Inflammatory macrophage treated with lipopolysaccharide for 4 hours (primary cell): ENCODE data around the gene KDELR3.
A peak's percentile ranks its signal among the peaks of the same experiment; 100 is the strongest.

Source experiments
- DNase-seq: peaks from one replicate; pipeline ENCODE4 v3.0.0-alpha.2; 2020

KDELR3 gene

DNA sequence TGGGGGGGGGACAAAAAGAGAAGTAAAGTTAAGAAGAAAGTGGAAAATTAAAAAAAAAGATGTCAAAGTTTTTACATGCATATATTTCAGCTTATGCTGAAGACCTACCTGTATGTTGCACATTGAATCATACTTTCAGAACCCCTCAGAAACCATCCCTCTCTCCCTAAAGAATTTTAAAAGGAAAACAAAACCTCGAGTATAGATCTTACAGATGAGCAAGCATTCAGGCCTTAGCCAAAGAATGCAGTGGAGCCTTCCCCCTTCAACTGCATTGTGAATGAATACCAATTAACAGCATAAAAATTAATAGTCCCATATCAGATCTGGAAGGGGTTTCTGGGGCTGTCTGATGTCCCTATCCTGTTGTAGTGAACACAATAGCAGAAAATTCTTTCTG is 16.3 kb downstream of the KDELR3 start:
- DNase-seq, result no peak

DNA sequence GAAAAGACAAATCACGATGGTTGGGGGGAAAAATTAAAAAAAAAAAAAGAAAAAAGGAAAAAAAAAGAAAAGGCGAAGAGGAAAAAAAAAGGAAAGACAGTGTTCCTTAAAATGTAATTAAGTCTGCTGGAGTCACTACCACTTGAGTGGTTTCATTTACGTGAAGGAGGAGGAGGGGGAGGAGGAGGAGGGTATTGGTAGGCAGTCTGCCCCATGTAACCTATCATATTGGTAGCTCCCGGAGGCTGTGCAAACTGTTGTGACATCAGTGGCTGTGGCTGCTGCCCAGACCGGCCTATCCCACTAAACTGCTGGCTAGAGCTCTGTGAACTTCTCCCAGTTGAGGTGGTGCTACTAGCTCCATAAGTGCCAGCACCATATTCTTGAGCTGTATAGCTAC is 17.9 kb downstream of the KDELR3 start:
- peak; percentile 24 for DNase-seq

GRCh38 chr22:38487946-38488345 is 20.1 kb downstream of the KDELR3 start:
- DNase-seq, result no peak

DNA sequence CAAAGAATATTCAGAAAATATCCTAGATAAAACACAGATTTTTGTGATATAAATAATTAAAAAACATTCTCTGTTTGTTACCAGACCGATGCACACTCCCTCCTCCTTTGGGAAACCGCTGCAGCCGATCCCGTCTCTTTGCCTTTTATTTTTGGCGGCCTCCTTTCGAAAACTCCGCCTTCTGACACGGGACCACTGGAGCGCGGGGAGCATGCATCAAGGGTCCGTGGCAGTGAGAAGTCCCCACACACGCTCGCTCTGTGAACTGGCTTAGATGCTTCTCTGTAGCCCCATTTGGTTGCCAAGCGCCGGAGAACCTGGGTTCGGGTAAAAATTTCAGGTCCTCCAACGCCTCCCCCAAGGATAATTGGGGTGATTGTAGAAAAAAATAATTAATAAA is 21.2 kb downstream of the KDELR3 start:
- DNase-seq, result no peak

DNA sequence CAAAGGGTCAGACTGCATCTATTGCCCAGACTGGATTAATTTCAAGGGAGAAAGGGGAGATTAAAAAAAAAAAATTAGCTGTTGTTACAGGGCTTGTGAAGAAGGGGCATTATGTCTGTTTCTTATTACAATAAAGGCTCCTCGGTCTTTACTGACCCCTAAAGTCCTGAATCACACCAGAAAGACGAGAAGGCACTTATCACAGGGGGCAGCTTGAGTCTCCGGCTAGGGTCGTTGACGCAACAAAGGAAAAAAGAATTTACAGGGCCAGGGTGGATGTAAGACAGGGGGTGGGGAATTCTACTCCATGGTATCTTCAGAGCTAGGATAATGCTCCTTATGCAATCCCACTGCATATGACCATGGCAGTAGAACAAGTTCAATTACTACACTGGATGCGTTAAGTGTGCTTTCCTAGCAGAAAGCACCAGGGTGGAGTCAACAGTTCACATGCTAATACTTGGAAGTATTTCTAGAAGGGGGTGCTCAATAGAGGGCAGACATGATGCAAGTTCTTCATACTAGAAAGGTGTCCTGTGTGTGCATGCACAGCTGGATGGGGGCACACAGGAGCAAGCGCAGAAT is 21.8 kb downstream of the KDELR3 start:
- no peak for DNase-seq

- DNase-seq, result no peak
Observed at GRCh38 chr22:38490475-38490874, 22.6 kb downstream of the KDELR3 start.

GRCh38 chr22:38490915-38491314 is 23.0 kb downstream of the KDELR3 start:
- DNase-seq, result no peak

DNA sequence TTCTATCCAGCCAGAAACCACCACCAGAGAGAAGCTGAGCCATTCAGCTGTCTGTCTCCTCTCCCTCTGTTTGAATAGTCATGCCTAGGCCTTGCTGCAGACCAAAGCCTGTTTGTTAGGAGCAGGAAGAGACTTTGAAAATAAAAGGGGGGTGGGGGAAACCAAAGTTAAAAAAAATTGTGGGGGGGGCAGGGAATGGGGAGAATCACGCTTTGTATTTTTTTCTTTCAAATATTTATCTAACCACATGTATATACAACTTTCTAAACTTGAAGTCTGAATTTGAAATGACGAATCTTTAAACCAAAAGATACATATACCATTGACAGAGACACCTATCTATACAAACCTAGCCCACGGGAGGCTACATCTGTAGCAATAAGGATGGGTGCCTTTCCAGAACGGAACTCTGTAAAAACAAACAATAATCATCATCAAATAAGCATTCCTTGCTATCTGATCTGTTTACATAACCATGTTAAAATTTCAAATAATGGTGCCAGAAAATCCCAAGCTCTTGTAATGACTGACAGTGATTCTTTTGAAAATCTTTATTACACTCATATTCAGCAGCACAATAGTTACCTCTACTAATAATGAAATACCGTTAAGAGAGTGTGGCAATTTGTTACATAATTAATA is 23.9 kb downstream of the KDELR3 start:
- DNase-seq, result no peak

DNA sequence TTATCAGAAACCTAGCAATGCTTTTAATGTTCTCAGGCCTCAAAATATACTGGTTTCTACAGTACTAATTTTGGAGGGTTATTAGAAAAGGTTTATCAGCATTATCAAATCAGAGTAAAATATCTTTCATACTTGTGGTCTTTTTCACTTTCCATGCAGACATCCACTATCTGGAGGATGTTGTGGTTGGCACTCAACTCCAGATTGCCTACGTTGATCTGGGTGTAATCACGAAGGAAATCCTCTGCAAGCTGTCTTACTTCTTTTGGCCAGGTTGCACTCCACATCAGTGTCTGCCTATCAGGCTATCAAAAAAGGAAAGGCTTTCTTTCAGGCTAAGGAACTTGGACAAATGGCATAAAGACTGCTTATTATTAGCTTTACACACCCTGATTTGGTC is 26.6 kb downstream of the KDELR3 start:
- DNase-seq, result no peak

- no peak for DNase-seq
Observed at GRCh38 chr22:38494939-38495338, 27.0 kb downstream of the KDELR3 start.

DNA sequence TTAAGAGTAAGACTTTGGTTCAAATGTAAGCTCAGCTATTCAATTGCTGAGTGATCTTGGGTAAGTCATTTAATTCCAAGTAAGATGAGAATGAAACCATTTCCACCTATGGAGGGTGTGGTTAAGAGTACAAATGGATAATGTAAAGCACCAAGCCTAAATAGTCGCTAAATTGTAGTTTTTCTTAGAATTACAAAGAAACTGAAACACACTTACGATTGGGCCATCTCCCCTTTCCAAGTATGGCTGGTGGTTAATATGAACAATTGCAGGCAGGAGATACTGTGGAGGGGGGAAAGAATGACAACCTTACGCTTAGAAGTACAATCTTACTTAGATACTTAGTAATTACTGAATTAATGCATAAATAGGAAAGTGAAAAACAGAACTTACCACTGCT is 30.0 kb downstream of the KDELR3 start:
- DNase-seq, result no peak

DNA sequence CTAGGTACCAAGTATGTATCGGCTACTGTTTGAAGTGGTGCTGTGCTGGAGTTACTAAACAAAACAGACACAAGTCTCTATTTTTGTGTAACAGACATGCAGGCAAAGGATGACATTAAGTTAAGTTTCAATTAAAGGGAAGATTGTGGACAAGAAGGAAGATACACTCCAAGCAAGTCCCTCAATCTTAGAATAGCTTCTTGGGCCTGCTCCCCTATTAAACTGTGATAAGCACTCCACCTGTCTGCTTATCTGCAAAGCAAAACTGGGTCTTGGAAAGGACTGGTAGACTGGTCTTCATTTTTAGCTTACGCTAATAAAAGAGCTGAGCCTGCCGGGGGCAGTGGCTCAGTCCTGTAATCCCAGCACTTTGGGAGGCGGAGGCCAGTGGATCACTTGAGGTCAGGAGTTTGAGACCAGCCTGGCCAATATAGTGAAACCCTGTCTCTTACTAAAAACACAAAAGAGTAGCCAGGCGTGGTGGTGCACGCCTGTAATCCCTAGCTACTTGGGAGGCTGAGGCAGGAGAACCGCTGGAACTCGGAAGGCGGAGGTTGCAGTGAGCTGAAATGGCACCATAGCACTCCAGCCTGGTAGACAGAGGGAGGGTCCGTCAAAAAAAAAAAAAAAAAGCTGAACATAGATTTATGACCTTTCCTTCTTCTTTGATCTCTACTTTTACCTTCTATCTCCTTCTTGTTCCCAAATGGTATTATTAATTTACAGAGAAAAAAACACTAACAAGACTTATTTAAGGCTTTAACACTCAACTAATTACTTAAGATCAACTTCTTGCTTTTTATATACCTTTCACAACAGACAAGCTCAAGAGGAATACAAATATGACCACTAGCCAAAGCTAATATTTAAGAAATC is 34.1 kb downstream of the KDELR3 start:
- DNase-seq, result no peak

DNA sequence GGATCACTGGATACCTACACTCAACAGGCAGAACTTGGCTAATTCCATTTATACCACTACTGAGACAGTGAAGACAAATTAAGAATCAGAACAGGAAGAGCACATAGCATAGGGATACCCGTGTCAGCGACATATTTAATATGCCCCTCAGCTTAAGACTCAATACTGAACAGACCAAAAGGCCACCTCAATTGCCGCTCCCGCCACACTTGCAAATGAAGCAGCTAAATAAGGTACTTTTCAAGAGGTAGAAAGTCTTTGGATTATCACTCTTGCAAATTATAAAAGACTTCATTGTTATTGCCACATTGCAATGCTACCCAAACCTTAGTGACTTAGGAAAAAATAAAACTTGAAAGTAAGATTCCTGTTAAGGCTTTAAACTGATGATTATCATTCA is 35.1 kb downstream of the KDELR3 start:
- no peak for DNase-seq

- DNase-seq, result peak; percentile 75
Observed at GRCh38 chr22:38504731-38505540, 37.0 kb downstream of the KDELR3 start.

- DNase-seq, result peak; percentile 46
Observed at GRCh38 chr22:38505541-38506117, 37.7 kb downstream of the KDELR3 start.

DNA sequence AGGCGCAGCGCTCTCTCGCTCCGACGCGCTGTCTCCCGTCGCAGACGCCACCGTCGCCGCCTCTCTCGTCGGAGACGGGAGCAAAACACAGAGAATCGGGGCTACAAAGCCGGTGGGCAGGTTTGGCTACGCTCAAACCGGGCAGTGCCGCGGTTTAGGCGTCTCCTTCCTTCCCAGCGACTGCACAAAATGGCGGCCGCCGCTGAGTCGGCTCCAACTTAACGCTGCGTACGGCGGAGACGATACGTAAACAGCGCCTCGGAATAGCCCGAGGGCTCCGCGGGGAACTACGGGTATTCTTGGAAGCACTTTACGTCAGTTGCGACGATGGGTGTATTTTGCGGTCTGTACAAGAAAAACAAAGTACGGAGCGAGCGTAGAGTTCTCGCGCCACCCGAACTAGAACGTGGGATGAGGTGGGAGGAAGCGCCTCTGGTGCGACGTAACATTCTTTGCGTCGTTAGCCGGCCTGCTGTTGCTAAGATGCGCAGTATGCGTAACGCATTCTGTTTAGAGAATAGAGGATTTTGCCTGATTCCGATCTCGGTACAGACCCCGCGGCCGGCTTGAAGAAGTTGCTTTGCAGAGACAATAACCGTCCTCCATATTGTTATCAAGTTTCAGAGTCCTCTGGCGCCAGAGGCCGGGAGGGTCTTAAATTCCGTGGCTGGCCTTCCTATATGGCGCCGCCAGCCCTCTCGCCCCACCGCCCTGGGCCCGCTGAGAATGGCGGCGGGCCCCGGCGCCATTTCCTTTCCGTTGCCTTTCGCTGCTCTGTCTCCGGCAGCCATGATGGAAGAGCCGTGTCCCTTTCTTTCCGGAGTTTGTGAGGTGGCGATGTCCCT is 38.4 kb downstream of the KDELR3 start, which contains the start of gene DDX17:
Gene DDX17 (minus strand): TSS at position 194 of the 845 bp plus-strand sequence.
- peak; percentile 96 for DNase-seq

DNA sequence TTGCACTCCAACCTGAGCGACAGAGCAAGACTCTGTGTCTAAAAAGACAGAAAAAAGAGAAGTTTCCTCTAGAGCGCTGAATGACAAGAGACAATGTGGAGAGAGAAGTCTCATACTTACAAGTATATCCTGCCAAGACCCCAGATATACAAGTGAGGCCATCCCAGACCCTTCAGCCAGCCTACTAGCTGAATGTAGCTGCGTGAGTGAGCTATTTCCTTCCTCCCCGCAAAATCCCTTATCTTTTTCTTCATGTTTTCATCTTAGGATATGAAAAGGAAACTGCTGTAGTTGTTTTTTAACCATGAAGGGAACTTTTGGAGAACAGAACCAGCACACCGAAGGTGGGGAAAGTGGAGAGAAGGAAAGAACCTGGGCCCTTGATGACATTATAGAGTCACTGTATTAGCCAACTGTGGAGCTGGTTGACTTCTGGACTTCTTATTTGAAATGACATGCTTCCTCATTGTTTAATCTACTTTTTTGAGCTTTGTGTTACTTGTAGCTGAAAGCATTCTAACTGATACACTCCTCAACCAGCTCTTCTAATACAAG is 42.6 kb downstream of the KDELR3 start:
- peak; percentile 40 for DNase-seq

GRCh38 chr22:38513063-38513462 is 45.2 kb downstream of the KDELR3 start:
- no peak for DNase-seq

DNA sequence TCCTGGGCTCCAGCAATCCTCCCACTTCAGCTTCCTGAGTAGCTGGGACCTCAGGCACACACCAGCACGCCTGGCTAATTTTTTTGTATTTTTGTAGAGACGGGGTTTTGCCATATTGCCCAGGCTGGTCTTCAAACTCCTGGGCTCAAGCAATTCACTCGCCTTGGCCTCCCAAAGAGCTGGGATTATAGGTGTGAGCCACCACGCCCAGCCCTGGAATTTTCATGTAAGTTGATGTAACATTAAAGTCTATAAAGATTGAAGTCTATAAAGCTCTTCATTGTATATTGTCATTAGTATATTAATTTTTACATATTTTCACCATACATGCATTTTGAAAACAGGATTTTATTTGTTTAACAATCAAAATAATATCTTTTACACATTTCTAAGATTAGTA is 50.7 kb downstream of the KDELR3 start:
- no peak for DNase-seq

GRCh38 chr22:38519453-38520250 is 51.8 kb downstream of the KDELR3 start:
- DNase-seq, result no peak

DNA sequence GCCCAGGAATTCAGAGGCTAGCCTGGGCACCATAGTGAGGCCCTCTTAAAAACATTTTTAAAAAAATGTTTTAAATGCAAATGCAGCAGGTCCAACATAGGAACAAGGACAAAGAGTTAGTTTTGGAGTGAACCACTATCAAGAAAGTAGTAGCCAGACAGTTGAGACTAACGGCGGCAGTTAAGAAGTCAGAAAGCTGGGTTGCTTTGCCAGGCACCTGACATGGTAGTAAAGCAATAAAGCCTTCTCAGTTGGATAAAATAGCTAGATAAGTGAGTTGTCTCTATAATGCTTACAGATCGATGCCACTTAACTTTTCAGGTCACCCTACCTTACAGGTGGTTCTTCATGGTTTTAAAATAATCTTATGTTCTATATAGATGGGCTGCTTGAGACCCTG is 55.1 kb downstream of the KDELR3 start:
- no peak for DNase-seq
